Astrocyte (in vitro differentiated cells and primary cell): ENCODE measurements around the gene C1orf198. TPM values are rescaled to one million over a fixed set of nuclear protein-coding genes. Genes with fewer than 3 reads are reported as not detected.

Experiments used
- DNase-seq: peaks from one replicate; pipeline ENCODE4 v3.0.0-alpha.2; 2010; ENCODE audit warnings: low read depth
- FAIRE-seq: peaks from 2 replicates; lab custom pipeline; 2011; peaks lifted over from hg19 to GRCh38; lab: Jason Lieb, UNC
- H2AFZ ChIP-seq: 2 replicates; pipeline ENCODE4 v1.6.0; 2012; ENCODE audit warnings: low read depth, low read length, inconsistent platforms
- H3K27ac ChIP-seq: 2 replicates; pipeline ENCODE4 v1.5.1; 2011; ENCODE audit warnings: low read depth, low read length, inconsistent platforms
- H3K27me3 ChIP-seq: 2 replicates; pipeline ENCODE4 v1.6.0; 2011; ENCODE audit warnings: low read length, inconsistent platforms; ENCODE audit not compliant: insufficient read depth
- H3K36me3 ChIP-seq: 2 replicates; pipeline ENCODE4 v1.5.1; 2011; ENCODE audit warnings: low read length, inconsistent platforms; ENCODE audit not compliant: insufficient read depth
- H3K4me1 ChIP-seq: 2 replicates; pipeline ENCODE4 v1.5.1; 2011; ENCODE audit warnings: low read length, inconsistent platforms; ENCODE audit not compliant: insufficient read depth
- H3K4me2 ChIP-seq: 2 replicates; pipeline ENCODE4 v1.6.0; 2012; ENCODE audit warnings: low read length, inconsistent platforms
- H3K4me3 ChIP-seq: 2 replicates; pipeline ENCODE4 v1.5.1; 2011; ENCODE audit warnings: low read depth, mild to moderate bottlenecking, low read length, inconsistent platforms; ENCODE audit not compliant: insufficient read depth
- H3K79me2 ChIP-seq: 2 replicates; pipeline ENCODE4 v1.6.0; 2012; ENCODE audit warnings: mild to moderate bottlenecking, low read length, inconsistent platforms; ENCODE audit not compliant: insufficient read depth
- H3K9ac ChIP-seq: 2 replicates; pipeline ENCODE4 v1.6.0; 2012; ENCODE audit warnings: mild to moderate bottlenecking, low read length, inconsistent platforms
- H3K9me3 ChIP-seq: 2 replicates; pipeline ENCODE4 v1.5.1; 2012; ENCODE audit warnings: low read depth, mild to moderate bottlenecking, low read length, inconsistent platforms; ENCODE audit not compliant: insufficient read depth
- H4K20me1 ChIP-seq: 2 replicates; pipeline ENCODE4 v1.6.0; 2012; ENCODE audit warnings: low read length, inconsistent platforms; ENCODE audit not compliant: insufficient read depth
- H3K27ac Mint-ChIP-seq: one replicate; pipeline ENCODE4 v1.8.0; 2021; ENCODE audit warnings: mild to moderate bottlenecking, mixed read lengths; ENCODE audit not compliant: unreplicated experiment
- H3K27me3 Mint-ChIP-seq: one replicate; pipeline ENCODE4 v1.8.0; 2021; ENCODE audit warnings: low read depth, mixed read lengths; ENCODE audit not compliant: unreplicated experiment
- H3K36me3 Mint-ChIP-seq: one replicate; pipeline ENCODE4 v1.8.0; 2021; ENCODE audit warnings: low read depth, mixed read lengths; ENCODE audit not compliant: unreplicated experiment
- H3K4me1 Mint-ChIP-seq: one replicate; pipeline ENCODE4 v1.8.0; 2021; ENCODE audit warnings: low read depth, mixed read lengths; ENCODE audit not compliant: unreplicated experiment
- H3K4me3 Mint-ChIP-seq: one replicate; pipeline ENCODE4 v1.8.0; 2021; ENCODE audit warnings: mild to moderate bottlenecking, moderate library complexity, mixed read lengths; ENCODE audit not compliant: unreplicated experiment
- H3K9me3 Mint-ChIP-seq: one replicate; pipeline ENCODE4 v1.8.0; 2021; ENCODE audit warnings: mild to moderate bottlenecking, mixed read lengths; ENCODE audit not compliant: unreplicated experiment
- EZH2 ChIP-seq: IDR thresholded peaks from 2 replicates; pipeline ENCODE4 v1.6.1; 2012; ENCODE audit warnings: mild to moderate bottlenecking, low read length, inconsistent platforms; ENCODE audit not compliant: insufficient read depth
- total RNA-seq: library from RNA; stranded (reverse); gene quantifications from 2 replicates; pipeline ENCODE4 v1.2.1, GENCODE V29; 2021
- TF ChIP-seq, protein P1 (sequence below): IDR thresholded peaks from 2 replicates; pipeline ENCODE4 v1.5.1; 2011; ENCODE audit warnings: low read depth, mild to moderate bottlenecking, inconsistent platforms, low read length, moderate library complexity; ENCODE audit not compliant: insufficient read depth

The C1orf198 gene
- total RNA-seq, 1 donor from 2014 or later: 102 TPM

DNA sequence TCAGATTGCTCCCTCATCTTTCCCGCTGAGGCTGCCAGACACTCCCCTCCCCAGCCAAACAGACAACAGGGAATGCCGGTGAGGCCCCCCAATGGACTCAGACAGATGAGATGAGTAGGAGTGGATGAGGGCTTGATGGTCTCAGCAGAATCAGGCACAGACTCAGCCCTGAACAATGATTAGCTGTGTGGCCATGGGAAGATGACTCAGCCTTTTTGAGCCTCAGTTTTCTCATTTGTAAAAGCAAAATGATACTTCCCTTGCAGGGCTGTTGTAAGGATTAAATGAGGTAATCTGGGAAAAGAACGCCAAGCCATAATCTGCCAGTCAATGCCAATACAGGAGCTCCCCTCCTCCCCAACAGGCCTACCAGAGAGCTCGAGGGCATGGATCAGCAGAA, 12.4 kb downstream of the C1orf198 start:
- Histone ChIP-seq H3K27ac (peak overlapping the region; percentile 92), H3K9ac (peak overlapping the region; percentile 72), H2AFZ (no peak overlapping the region), H3K79me2 (peaks cover 86% of the 10 kb centered on the region), H3K27me3 (no peaks in the 10 kb centered on the region), H3K36me3 (peaks cover 28% of the 10 kb centered on the region), H3K4me2 (peak overlapping the region; percentile 74), H3K4me1 (peaks cover 65% of the 10 kb centered on the region), H3K4me3 (no peak overlapping the region), H3K9me3 (peaks cover 3% of the 10 kb centered on the region), H4K20me1 (peaks cover 6% of the 10 kb centered on the region)
- FAIRE-seq (no peak), DNase-seq (peak; percentile 68)
- TF ChIP-seq, protein P1, sequence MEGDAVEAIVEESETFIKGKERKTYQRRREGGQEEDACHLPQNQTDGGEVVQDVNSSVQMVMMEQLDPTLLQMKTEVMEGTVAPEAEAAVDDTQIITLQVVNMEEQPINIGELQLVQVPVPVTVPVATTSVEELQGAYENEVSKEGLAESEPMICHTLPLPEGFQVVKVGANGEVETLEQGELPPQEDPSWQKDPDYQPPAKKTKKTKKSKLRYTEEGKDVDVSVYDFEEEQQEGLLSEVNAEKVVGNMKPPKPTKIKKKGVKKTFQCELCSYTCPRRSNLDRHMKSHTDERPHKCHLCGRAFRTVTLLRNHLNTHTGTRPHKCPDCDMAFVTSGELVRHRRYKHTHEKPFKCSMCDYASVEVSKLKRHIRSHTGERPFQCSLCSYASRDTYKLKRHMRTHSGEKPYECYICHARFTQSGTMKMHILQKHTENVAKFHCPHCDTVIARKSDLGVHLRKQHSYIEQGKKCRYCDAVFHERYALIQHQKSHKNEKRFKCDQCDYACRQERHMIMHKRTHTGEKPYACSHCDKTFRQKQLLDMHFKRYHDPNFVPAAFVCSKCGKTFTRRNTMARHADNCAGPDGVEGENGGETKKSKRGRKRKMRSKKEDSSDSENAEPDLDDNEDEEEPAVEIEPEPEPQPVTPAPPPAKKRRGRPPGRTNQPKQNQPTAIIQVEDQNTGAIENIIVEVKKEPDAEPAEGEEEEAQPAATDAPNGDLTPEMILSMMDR: no peak
- TF ChIP-seq EZH2: no peak
- Mint-ChIP-seq H3K9me3 (peaks cover 4% of the 10 kb centered on the region), H3K4me1 (peaks cover 78% of the 10 kb centered on the region), H3K27ac (peak overlapping the region; percentile 98), H3K36me3 (peaks cover 45% of the 10 kb centered on the region), H3K27me3 (no peaks in the 10 kb centered on the region), H3K4me3 (peak overlapping the region; percentile 60)

DNA sequence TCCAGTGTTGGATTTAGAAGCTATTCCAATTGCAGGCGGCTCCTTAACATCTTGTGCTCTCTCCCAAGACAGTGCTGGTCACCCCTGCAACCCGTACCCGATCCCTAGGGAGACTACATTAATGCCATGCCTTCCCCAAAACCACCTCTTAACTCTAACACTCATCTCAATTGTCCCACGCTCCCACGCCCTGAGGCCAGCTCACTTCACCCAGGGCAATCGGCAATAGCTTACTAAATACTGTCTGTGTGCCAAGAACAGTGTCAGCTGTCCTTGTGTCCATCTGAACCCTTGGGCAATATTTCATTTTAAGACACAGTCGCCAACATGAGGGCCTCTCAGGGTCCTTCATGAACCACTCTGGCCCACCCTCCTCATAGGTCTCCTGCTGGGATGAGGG, 13.9 kb downstream of the C1orf198 start:
- Mint-ChIP-seq H3K9me3 (peaks cover 4% of the 10 kb centered on the region), H3K27me3 (no peaks in the 10 kb centered on the region), H3K4me3 (no peak overlapping the region), H3K4me1 (peaks cover 88% of the 10 kb centered on the region), H3K27ac (peak overlapping the region; percentile 74), H3K36me3 (peaks cover 46% of the 10 kb centered on the region)
- Histone ChIP-seq H4K20me1 (peaks cover 14% of the 10 kb centered on the region), H3K27me3 (no peaks in the 10 kb centered on the region), H3K9me3 (peaks cover 3% of the 10 kb centered on the region), H2AFZ (no peak overlapping the region), H3K4me1 (peaks cover 72% of the 10 kb centered on the region), H3K36me3 (peaks cover 28% of the 10 kb centered on the region), H3K4me3 (no peak overlapping the region), H3K27ac (no peak overlapping the region), H3K79me2 (peaks cover 79% of the 10 kb centered on the region), H3K9ac (no peak overlapping the region), H3K4me2 (no peak overlapping the region)
- no peak for FAIRE-seq
- no peak for DNase-seq
- TF ChIP-seq, protein P1: no peak
- no peak for TF ChIP-seq EZH2

DNA sequence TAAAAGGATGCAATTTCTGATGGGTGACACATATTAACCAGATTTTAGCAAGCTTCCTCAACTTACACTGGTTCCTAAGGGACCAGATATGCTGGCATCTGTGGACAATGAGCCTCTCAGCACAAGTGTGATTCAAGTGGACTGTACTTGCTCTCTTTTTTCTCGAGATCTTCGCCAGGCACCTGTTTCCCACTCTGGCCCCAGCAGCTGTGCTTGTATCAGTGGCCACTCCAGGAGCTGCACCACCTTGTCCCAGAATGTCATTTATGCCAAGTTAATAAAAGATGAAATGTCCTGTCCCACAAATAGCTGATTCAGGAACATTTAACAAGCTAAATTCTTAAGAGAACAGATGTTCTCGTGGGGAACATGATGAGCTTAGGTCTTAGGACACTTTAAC, 14.6 kb downstream of the C1orf198 start:
- H3K4me3 ChIP-seq: no peak overlapping the region
- no peak overlapping the region for H3K27ac Mint-ChIP-seq
- DNase-seq (no peak), FAIRE-seq (no peak)
- peaks cover 88% of the 10 kb centered on the region for H3K4me1 Mint-ChIP-seq
- peaks cover 4% of the 10 kb centered on the region for H3K9me3 Mint-ChIP-seq
- H3K27me3 Mint-ChIP-seq: no peaks in the 10 kb centered on the region
- no peak overlapping the region for H3K9ac ChIP-seq
- H3K4me3 Mint-ChIP-seq: no peak overlapping the region
- H2AFZ ChIP-seq: no peak overlapping the region
- no peaks in the 10 kb centered on the region for H3K27me3 ChIP-seq
- peaks cover 10% of the 10 kb centered on the region for H4K20me1 ChIP-seq
- H3K36me3 Mint-ChIP-seq: peaks cover 42% of the 10 kb centered on the region
- TF ChIP-seq, protein P1: no peak
- TF ChIP-seq EZH2: no peak
- no peak overlapping the region for H3K27ac ChIP-seq
- peaks cover 28% of the 10 kb centered on the region for H3K36me3 ChIP-seq
- peaks cover 3% of the 10 kb centered on the region for H3K9me3 ChIP-seq
- no peak overlapping the region for H3K4me2 ChIP-seq
- H3K79me2 ChIP-seq: peaks cover 78% of the 10 kb centered on the region
- peaks cover 72% of the 10 kb centered on the region for H3K4me1 ChIP-seq
